GM06990 (cell line): ENCODE results near the gene IL22.

Experiments
- DNase-seq: peaks from one replicate; pipeline ENCODE4 v3.0.0-alpha.2; 2011; ENCODE audit not compliant: insufficient read length; ENCODE audit errors: extremely low read depth
- H3K27me3 ChIP-seq: replicated peaks from 2 replicates; pipeline ENCODE4 v1.6.0; 2011; ENCODE audit warnings: low read length; ENCODE audit not compliant: control insufficient read depth, insufficient read depth
- H3K36me3 ChIP-seq: 2 replicates; pipeline ENCODE4 v1.5.1; 2011; ENCODE audit warnings: low read length; ENCODE audit not compliant: control insufficient read depth, insufficient read depth
- H3K4me3 ChIP-seq: replicated peaks from 2 replicates; pipeline ENCODE4 v1.5.1; 2011; ENCODE audit warnings: low read depth, mild to moderate bottlenecking, control low read depth, low read length
- CTCF ChIP-seq: IDR thresholded peaks from 2 replicates; pipeline ENCODE4 v1.5.1; 2011; ENCODE audit warnings: low read length, control low read depth, mild to moderate bottlenecking, inconsistent platforms; ENCODE audit not compliant: insufficient read depth, poor library complexity, severe bottlenecking

Gene IL22

GRCh38 chr12:68199127-68199526 is 54.3 kb downstream of the IL22 start:
- H3K36me3 ChIP-seq: no peaks in the 10 kb centered on the region
- no peak for DNase-seq
- no peak for TF ChIP-seq CTCF
- no peaks in the 10 kb centered on the region for H3K27me3 ChIP-seq
- H3K4me3 ChIP-seq: no peak overlapping the region

GRCh38 chr12:68198507-68199086 is 54.8 kb downstream of the IL22 start:
- no peak for DNase-seq
- Histone ChIP-seq H3K27me3 (no peaks in the 10 kb centered on the region), H3K36me3 (no peaks in the 10 kb centered on the region), H3K4me3 (no peak overlapping the region)
- no peak for TF ChIP-seq CTCF
